K562 (cell line): ENCODE data around the gene TMIGD2. TPM values are rescaled to one million over a fixed set of nuclear protein-coding genes. Genes with fewer than 3 reads are reported as not detected.

Source experiments
- CC2D1A ChIP-seq: fragments of 450-650 bp; IDR thresholded peaks from 2 replicates; pipeline ENCODE4 v1.6.1; 2017; ENCODE audit warnings: mild to moderate bottlenecking
- CHD1 ChIP-seq: fragments of 200-600 bp; sonication (generic); IDR thresholded peaks from one replicate; pipeline ENCODE4 v1.6.1; 2012; ENCODE audit warnings: mild to moderate bottlenecking, moderate library complexity, low read length, inconsistent platforms
- DDX20 ChIP-seq: fragments of 450-650 bp; IDR thresholded peaks from 2 replicates; pipeline ENCODE4 v1.6.1; 2016; ENCODE audit warnings: missing genetic modification characterization, low read depth, mild to moderate bottlenecking, missing compliant biosample characterization, moderate library complexity
- E2F1 ChIP-seq: sonication (generic); formaldehyde crosslinking; IDR thresholded peaks from 2 replicates; pipeline ENCODE4 v1.8.1; 2023; ENCODE audit warnings: mild to moderate bottlenecking, missing genetic modification reagents, moderate library complexity
- FOSL1 ChIP-seq: fragments of 200-800 bp; sonication (Bioruptor generic); conservative IDR thresholded peaks from 2 replicates; pipeline ENCODE4 v1.6.1; 2016; ENCODE audit warnings: missing genetic modification characterization, missing compliant biosample characterization
- JUN ChIP-seq, 2 experiments: sonication (generic) in 1 of 2; formaldehyde crosslinking in 1 of 2; IDR thresholded peaks; 2 replicates each; pipeline versions ENCODE4 v1.6.1 to v1.8.0; 2012 to 2022; ENCODE audit warnings: borderline replicate concordance in 2 of 2, mild to moderate bottlenecking in 2 of 2, improper control_type of control experiment in 1 of 2, low read depth in 1 of 2, low read length in 1 of 2, missing genetic modification reagents in 1 of 2
- KDM4B ChIP-seq, 2 experiments: fragments of 450-650 bp in 1 of 2; sonication (generic) in 1 of 2; IDR thresholded peaks; 2 replicates each; pipeline ENCODE4 v1.6.1; 2016 to 2017; ENCODE audit warnings: borderline replicate concordance in 2 of 2, antibody characterized with exemption in 1 of 2, low read depth in 1 of 2, mild to moderate bottlenecking in 1 of 2
- KLF13 ChIP-seq: fragments of 450-650 bp; IDR thresholded peaks from 2 replicates; pipeline ENCODE4 v1.6.1; 2016; ENCODE audit warnings: missing genetic modification characterization, low read depth, mild to moderate bottlenecking, missing compliant biosample characterization, moderate library complexity, borderline replicate concordance
- MNT ChIP-seq, 2 experiments: fragments of 450-650 bp; conservative IDR thresholded peaks; 2 replicates each; pipeline ENCODE4 v1.6.1; 2017; ENCODE audit warnings: mild to moderate bottlenecking in 2 of 2, moderate library complexity in 2 of 2
- RBM39 ChIP-seq: fragments of 200-400 bp; formaldehyde crosslinking; optimal IDR thresholded peaks from 2 replicates; pipeline ENCODE3; 2018; ENCODE audit warnings: low read depth, low read length
- SMAD3 ChIP-seq: fragments of 450-650 bp; formaldehyde crosslinking; conservative IDR thresholded peaks from 2 replicates; pipeline ENCODE4 v1.4.0; 2020; ENCODE audit warnings: mild to moderate bottlenecking
- TCF15 ChIP-seq: fragments of 250-450 bp; sonication (Bioruptor Pico); IDR thresholded peaks from 2 replicates; pipeline ENCODE4 v1.8.0; 2022; ENCODE audit warnings: moderate library complexity, mild to moderate bottlenecking, inconsistent platforms
- TCFL5 ChIP-seq: fragments of 250-450 bp; sonication (Bioruptor Pico); conservative IDR thresholded peaks from 2 replicates; pipeline ENCODE4 v1.6.1; 2021; ENCODE audit warnings: mild to moderate bottlenecking, moderate library complexity, matching md5 sums
- TOE1 ChIP-seq, 2 experiments: fragments of 450-650 bp in 1 of 2; sonication (generic) in 1 of 2; formaldehyde crosslinking in 1 of 2; IDR thresholded peaks; 2 replicates each; pipeline versions ENCODE4 v1.7.1 to v1.8.0; 2016 to 2022; ENCODE audit warnings: borderline replicate concordance in 2 of 2, mild to moderate bottlenecking in 2 of 2, antibody characterized with exemption in 1 of 2, inconsistent platforms in 1 of 2, low read depth in 1 of 2, missing genetic modification reagents in 1 of 2, moderate library complexity in 1 of 2
- ZBED1 ChIP-seq: IDR thresholded peaks from 2 replicates; pipeline ENCODE4 v1.6.1; 2014
- ZFP36 ChIP-seq: fragments of 150-350 bp; IDR thresholded peaks from 2 replicates; pipeline ENCODE4 v1.6.1; 2018; ENCODE audit warnings: low read length, low read depth; ENCODE audit not compliant: partially characterized antibody
- ZNF197 ChIP-seq: fragments of 200-800 bp; sonication (Bioruptor generic); IDR thresholded peaks from 2 replicates; pipeline ENCODE4 v1.6.1; 2016; ENCODE audit warnings: low read depth, missing genetic modification characterization, missing compliant biosample characterization
- ZNF274 ChIP-seq: IDR thresholded peaks from 2 replicates; pipeline ENCODE4 v1.6.1; 2011; ENCODE audit warnings: low read depth, mild to moderate bottlenecking, low read length, moderate library complexity, borderline replicate concordance
- ZNF280B ChIP-seq: fragments of 250-450 bp; sonication (Bioruptor Pico); IDR thresholded peaks from 2 replicates; pipeline ENCODE4 v1.5.1; 2021; ENCODE audit warnings: mild to moderate bottlenecking
- ZNF449 ChIP-seq: fragments of 250-450 bp; sonication (Bioruptor Pico); IDR thresholded peaks from 2 replicates; pipeline ENCODE4 v1.8.0; 2022; ENCODE audit warnings: moderate library complexity, mild to moderate bottlenecking, inconsistent platforms
- polyA plus RNA-seq, 8 experiments: library from polyadenylated mRNA; depleted of rRNA in 4 of 8; stranded (reverse) in 5 of 8; unstranded in 3 of 8; fragments of >200 nt; fragmentation: Nextera tagmentation in 2 of 8; fragmentation: Illumina TruSeq in 1 of 8; extraction: Ambion mirVana in 2 of 8; extraction: Trizol in 1 of 8; gene quantifications; 2 replicates each; pipeline versions ENCODE4 v1.2.1 to v1.2.3, GENCODE V29; 2011 to 2014; ENCODE audit warnings: inconsistent platforms in 1 of 8, missing spikeins in 1 of 8
- total RNA-seq, 7 experiments: library from RNA; depleted of rRNA in 6 of 7; stranded (reverse); fragments of >200 nt in 6 of 7; fragmentation: Illumina TruSeq in 2 of 7; extraction: Trizol in 2 of 7; gene quantifications; 2 replicates each; pipeline versions ENCODE4 v1.2.1 to v1.2.3, GENCODE V29; 2011 to 2021; ENCODE audit warnings: low replicate concordance in 1 of 7

TMIGD2 gene
- total and polyA plus RNA-seq, 9 of the 15 experiments (the other 6 are each of a cell fraction or from before 2014, with no cell fraction given): not detected

- TF ChIP-seq RBM39: no peak
- no peak for TF ChIP-seq MNT (conservative IDR thresholded peaks at IDR 0.05)
- TF ChIP-seq JUN (IDR thresholded peaks at IDR 0.05; ENCODE audit: borderline replicate concordance, low read depth, low read length): no peak
- no peak for TF ChIP-seq JUN (CRISPR knock-in tag; IDR thresholded peaks at IDR 0.05; ENCODE audit: borderline replicate concordance)
- TF ChIP-seq TOE1 (IDR thresholded peaks at IDR 0.05; ENCODE audit: borderline replicate concordance): no peak
- TF ChIP-seq TOE1 (CRISPR knock-in tag; IDR thresholded peaks at IDR 0.05; ENCODE audit: borderline replicate concordance, low read depth): no peak
- TF ChIP-seq ZNF280B: no peak
- TF ChIP-seq TCFL5 (CRISPR knock-in tag): no peak
- TF ChIP-seq E2F1 (CRISPR knock-in tag): no peak
- TF ChIP-seq ZNF274: no peak
- TF ChIP-seq TCF15 (CRISPR knock-in tag): no peak
- TF ChIP-seq KDM4B (IDR thresholded peaks at IDR 0.05; ENCODE audit: borderline replicate concordance in 2 of 2, low read depth in 1 of 2): no peak
- TF ChIP-seq FOSL1 (tag): no peak
- peak; percentile 58 for TF ChIP-seq CHD1
- no peak for TF ChIP-seq ZBED1
- no peak for TF ChIP-seq DDX20
- no peak for TF ChIP-seq ZNF197
- TF ChIP-seq CC2D1A: peak; percentile 11; the same call in 1 of the 2 replicates
- no peak for TF ChIP-seq ZNF449 (CRISPR knock-in tag)
- TF ChIP-seq ZFP36: peak; percentile 76
- TF ChIP-seq SMAD3 (CRISPR knock-in tag): no peak
- peak; percentile 75 for TF ChIP-seq KLF13 (tag)
Measured at GRCh38 chr19:4326837-4327251, 24.7 kb upstream of the TMIGD2 start (continued).
